Right cardiac atrium (tissue), 5 donors: ENCODE measurements around the gene ZNF576. TPM values are rescaled to one million over a fixed set of nuclear protein-coding genes. Genes with fewer than 3 reads are reported as not detected.
A peak's percentile ranks its signal among the peaks of the same experiment; 100 is the strongest.
"Not testable (repeated sequence)": the region's sequence is repeated elsewhere in the genome, so short reads cannot be mapped to it uniquely, and the experiment has no call there.

Source experiments
- ATAC-seq, 2 donors: fragments of 200-7000 bp; cut with Tn5 transposase; one replicate each; pipeline versions ENCODE4 v1.8.0 to v1.9.1; 2020; ENCODE audit warnings: moderate library complexity in 2 of 2, mild to moderate bottlenecking in 1 of 2
- DNase-seq, 3 donors: peaks; one replicate each; pipeline ENCODE4 v3.0.0-alpha.2; 2020
- H3K27ac ChIP-seq: one replicate; pipeline ENCODE4 v1.5.1; 2013; ENCODE audit warnings: mild to moderate bottlenecking, low read length, control low read depth, moderate library complexity
- H3K27me3 ChIP-seq: one replicate; pipeline ENCODE4 v1.6.1; 2013; ENCODE audit not compliant: control insufficient read depth, insufficient read depth
- H3K4me1 ChIP-seq: one replicate; pipeline ENCODE4 v1.6.1; 2013; ENCODE audit warnings: low read length; ENCODE audit not compliant: control insufficient read depth, insufficient read depth
- H3K4me3 ChIP-seq: one replicate; pipeline ENCODE4 v1.5.1; 2013; ENCODE audit warnings: low read length, control low read depth
- H3K9me3 ChIP-seq: one replicate; pipeline ENCODE4 v1.6.1; 2013; ENCODE audit warnings: low read length; ENCODE audit not compliant: control insufficient read depth
- WGBS: extraction: QIAGEN DNeasy Blood & Tissue Kit; methylation state at CpG from one replicate; pipeline ENCODE4 v1.1.7; 2013; 5-methylcytosine and 5-hydroxymethylcytosine counted together
- intact Hi-C, 4 donors: fragments of 100-400 bp; cut with DNase I; formaldehyde crosslinking; loops; one replicate each; pipeline versions ENCODE4 v1.11.0 to v1.14.0; 2022 to 2023
- polyA plus RNA-seq: library from polyadenylated mRNA; stranded (reverse); fragments of 200-250 nt; gene quantifications from one replicate; pipeline ENCODE4 v1.2.3, GENCODE V29; 2013
- total RNA-seq, 4 donors: library from RNA; stranded (reverse); fragmentation: NEBNext Ultra II Directional; extraction: Animal tissue kit (Norgen Biotek cat#: 25700); gene quantifications; one replicate each; pipeline ENCODE4 v1.2.1, GENCODE V29; 2021
- donor health status: healthy with polysubstance abuse.
- donor health status: DM: no; HTN: yes; CAD: no.
- donor health status: DM: no; HTN: no; CAD: no.
- donor health status: DM: no; HTN: yes; CAD: no; lungs with severe emphysema.
- donor health status: DM: yes; HTN: yes; CAD: no.

Gene ZNF576
- total and polyA plus RNA-seq, 5 donors, result 11.5 to 15.4 (median 12.4) TPM

DNA sequence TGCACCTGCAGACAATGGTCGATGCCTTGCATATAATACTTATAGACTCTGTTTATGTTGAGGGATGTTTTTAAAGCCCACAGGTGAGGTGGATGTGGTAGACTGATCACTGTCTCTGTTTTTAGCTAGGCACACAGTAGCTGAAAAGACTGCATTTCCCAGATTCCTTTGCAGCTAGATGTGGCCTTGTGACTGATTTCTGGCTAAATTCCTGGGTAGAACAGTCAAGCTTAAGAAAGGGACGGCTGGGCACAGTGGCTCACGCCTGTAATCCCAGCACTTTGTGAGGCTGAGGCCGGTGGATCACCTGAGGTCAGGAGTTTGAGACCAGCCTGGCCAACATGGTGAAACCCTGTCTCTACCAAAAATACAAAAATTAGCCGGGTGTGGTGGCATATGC is 3.9 kb downstream of the ZNF576 start:
- WGBS, result 68% methylated on average over 5 of the region's 5 CpGs
- DNase-seq, H3K27me3 ChIP-seq, H3K9me3 ChIP-seq, H3K27ac ChIP-seq, H3K4me3 ChIP-seq, intact Hi-C loops, ATAC-seq, H3K4me1 ChIP-seq: not testable (repeated sequence)

DNA sequence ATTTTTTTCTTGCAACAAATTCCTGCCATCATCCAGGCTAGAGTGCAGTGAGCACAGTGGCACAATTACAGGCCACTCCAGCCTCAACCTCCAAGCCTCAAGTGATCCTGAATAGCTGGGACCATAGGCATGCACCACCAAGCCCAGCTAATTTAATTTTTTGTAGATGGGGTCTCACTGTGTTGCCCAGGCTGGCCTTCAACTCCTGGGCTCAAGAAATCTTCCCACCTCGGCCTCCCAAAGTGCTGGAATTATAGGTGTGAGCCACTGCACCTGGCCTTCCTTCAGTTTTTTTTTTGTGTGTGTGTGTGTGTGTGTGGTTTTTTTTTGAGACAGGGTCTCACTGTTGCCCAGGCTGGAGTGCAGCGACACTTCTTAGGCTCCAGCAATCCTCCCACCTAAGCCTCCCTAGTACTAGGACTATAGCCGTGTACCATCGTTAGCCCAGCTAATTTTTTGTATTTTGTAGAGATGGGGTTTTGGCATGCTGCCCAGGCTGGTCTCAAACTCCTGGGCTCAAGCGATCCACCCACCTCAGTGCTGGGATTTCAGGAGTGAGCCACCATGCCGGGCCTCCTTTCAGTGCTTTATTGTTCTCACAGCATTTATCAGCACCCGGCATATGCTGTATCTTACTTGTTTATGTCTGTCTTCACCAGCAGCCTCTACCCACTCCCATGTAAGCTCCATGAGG is 9.6 kb downstream of the ZNF576 start:
- no peak overlapping the region for H3K27ac ChIP-seq
- ATAC-seq (no peak), DNase-seq (no peak)

GRCh38 chr19:43606569-43607229 is 10.3 kb downstream of the ZNF576 start:
- no peak overlapping the region for H3K27ac ChIP-seq
- intact Hi-C loops, result no loop called here
- no peaks in the 10 kb centered on the region for H3K9me3 ChIP-seq
- DNase-seq (no peak), ATAC-seq (no peak)
- H3K4me1 ChIP-seq, result no peaks in the 10 kb centered on the region
- no peak overlapping the region for H3K4me3 ChIP-seq
- WGBS, result 87% methylated on average over 7 of the region's 7 CpGs
- H3K27me3 ChIP-seq, result no peaks in the 10 kb centered on the region

More for the DNA sequence above, 9.6 kb downstream of the ZNF576 start:
- intact Hi-C loops, result no loop called here
- H3K4me1 ChIP-seq, result no peaks in the 10 kb centered on the region
- 69% methylated on average over 7 of the region's 7 CpGs for WGBS
- H3K9me3 ChIP-seq, result no peaks in the 10 kb centered on the region
- no peaks in the 10 kb centered on the region for H3K27me3 ChIP-seq
- H3K4me3 ChIP-seq, result no peak overlapping the region

DNA sequence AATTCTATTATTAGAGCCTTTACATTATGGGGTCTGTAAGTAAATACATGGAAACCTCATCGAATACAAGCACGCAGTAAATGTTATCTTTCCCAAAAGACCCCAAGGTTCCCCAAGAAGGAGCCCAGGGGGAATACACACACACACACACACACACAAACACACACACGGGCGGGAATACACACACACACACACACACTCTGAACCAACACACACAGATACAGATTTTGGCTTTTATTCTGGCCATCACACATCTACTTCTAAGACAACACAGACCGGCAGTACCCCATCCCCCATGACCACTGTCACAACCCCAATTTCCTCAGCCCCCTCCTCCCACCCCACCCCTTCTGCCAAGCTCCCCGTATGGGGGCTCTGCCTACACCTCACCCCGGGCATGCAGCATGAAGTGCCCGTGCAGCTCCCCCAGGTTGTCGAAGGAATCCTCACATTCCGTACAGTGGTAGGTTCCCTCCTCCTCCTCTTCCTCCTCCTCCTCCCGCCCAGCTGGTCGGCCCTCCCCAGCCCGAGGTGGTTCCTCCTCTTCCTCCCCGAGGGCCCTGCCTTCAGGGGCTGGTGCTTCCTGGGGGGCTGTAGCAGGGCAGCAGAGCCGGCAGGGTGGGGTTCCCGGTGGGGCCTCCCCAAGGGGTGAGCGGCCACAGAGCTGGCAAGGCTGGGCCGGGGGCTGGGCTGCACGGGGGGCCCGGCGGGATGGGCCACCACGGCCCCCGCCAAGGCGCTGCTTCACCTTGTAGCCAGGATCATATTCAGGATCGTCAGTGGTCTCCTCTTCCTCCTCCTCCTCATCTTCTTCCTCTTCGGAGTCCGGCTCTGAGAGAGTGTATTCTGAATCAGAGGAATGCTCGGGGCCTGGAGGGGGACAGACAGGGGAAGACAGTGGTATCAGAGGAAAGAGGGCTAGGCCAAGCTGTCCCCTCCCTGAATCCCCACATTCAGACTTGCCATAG is 11.1 kb downstream of the ZNF576 start:
- intact Hi-C loops, result no loop called here
- no peaks in the 10 kb centered on the region for H3K4me1 ChIP-seq
- no peak for DNase-seq
- ATAC-seq, result peak in 1 of 2 donors; percentile 13
- no peaks in the 10 kb centered on the region for H3K27me3 ChIP-seq
- 69% methylated on average over 28 of the region's 28 CpGs for WGBS
- H3K27ac ChIP-seq, result no peak overlapping the region
- no peak overlapping the region for H3K4me3 ChIP-seq
- H3K9me3 ChIP-seq, result no peaks in the 10 kb centered on the region

DNA sequence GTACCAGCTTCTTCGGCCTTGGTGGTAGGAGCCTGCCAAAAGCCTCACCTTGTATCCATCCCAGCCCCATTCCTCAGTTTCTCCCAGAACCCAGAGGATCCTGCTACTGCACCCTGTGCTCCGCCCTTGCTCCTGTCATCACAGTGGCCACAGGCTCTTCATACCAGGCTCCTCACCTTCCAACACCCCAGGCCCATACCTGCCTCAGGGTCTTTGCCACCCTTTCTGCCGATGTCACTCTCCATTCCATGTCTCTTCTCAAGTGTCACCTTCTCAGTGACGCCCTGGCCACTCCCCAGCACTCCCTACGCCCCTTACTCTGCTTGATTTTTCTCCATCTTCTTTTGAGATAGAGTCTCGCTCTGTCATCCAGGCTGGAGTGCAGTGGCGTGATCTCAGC is 13.5 kb downstream of the ZNF576 start:
- H3K4me3 ChIP-seq, result no peak overlapping the region
- H3K27ac ChIP-seq, result no peak overlapping the region
- no peaks in the 10 kb centered on the region for H3K9me3 ChIP-seq
- no peak for ATAC-seq
- intact Hi-C loops, result no loop called here
- 82% methylated on average over 7 of the region's 7 CpGs for WGBS
- H3K27me3 ChIP-seq, result no peaks in the 10 kb centered on the region
- H3K4me1 ChIP-seq, result no peaks in the 10 kb centered on the region
- no peak for DNase-seq

DNA sequence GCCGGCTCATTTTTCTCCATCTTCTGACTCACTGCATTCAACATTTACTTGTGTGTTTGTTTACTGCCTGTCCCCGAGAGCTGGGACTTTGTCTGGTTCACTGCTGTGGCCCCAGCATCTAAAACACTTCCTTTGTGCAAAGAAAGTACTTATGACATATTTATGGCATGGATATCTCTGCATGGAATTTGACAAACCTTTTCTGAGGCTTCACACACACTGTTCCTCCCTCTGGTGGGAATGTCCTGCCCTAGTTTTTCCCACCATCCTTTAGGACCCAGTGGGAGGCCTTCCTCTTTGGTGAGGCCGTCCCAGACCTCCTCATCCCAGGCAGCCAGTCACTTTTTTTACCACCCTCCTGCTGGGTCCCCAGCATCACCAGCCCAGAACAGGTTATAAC is 14.1 kb downstream of the ZNF576 start:
- ATAC-seq (no peak), DNase-seq (no peak)
- intact Hi-C loops, result no loop called here
- Histone ChIP-seq H3K4me1 (no peaks in the 10 kb centered on the region), H3K4me3 (no peak overlapping the region), H3K27ac (no peak overlapping the region), H3K9me3 (no peaks in the 10 kb centered on the region), H3K27me3 (no peaks in the 10 kb centered on the region)
- WGBS, result 65% methylated on average over 3 of the region's 3 CpGs

DNA sequence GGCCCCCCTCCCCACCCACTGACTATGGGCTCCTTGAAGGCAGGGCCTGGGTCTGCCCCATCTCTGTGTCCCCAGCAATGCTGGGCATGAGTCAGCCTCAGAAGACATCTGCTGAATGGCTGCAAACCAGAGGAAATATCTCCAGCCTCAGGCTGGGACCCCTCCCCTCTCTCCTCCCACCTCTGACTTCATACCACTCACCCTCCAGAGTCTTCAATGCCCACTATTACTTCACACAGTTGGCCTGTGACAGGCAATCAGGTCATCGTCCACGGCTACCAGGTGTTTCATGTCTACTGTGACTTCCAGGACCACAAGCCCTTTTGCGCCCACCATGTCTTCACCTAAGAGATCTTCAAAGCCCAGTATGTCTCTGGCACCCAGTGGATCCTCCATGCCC is 15.4 kb downstream of the ZNF576 start, which contains the start of gene SRRM5:
SRRM5 (plus strand) TSS at position 301 of the 400 bp plus-strand sequence; CDS start at position 335, 34 bp downstream.
- Histone ChIP-seq H3K27me3 (no peaks in the 10 kb centered on the region), H3K4me3 (no peak within 1 kb of the TSS), H3K9me3 (no peaks in the 10 kb centered on the region), H3K4me1 (no peaks in the 10 kb centered on the region), H3K27ac (no peak within 1 kb of the TSS)
- intact Hi-C loops, result no loop called here
- ATAC-seq, result no peak
- 88% methylated on average over 3 of the region's 3 CpGs for WGBS
- DNase-seq, result no peak

DNA sequence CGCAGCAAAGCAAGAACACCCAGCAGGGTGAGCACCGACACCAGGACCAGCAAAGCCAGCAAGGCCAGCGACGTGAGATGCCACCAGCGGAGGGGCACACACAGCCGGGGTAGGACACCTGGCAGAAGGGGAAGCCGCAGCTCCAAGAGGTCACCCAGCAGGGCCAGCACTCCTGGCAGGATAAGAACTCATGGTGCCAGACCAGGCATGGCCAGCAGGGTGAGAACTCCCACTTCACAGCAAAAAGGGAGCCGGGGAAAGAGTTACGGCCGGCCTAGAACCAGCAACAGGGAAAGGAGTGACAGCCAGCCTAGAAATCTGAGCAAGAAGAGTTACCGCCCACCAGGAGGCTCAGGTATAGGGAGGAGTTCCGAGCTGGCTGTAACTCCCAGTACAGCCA is 16.0 kb downstream of the ZNF576 start:
- intact Hi-C loops, result no loop called here
- H3K9me3 ChIP-seq, result no peaks in the 10 kb centered on the region
- no peak overlapping the region for H3K27ac ChIP-seq
- ATAC-seq (no peak), DNase-seq (no peak)
- H3K27me3 ChIP-seq, result no peaks in the 10 kb centered on the region
- WGBS, result 94% methylated on average over 12 of the region's 12 CpGs
- H3K4me1 ChIP-seq, result no peaks in the 10 kb centered on the region
- H3K4me3 ChIP-seq, result no peak overlapping the region

DNA sequence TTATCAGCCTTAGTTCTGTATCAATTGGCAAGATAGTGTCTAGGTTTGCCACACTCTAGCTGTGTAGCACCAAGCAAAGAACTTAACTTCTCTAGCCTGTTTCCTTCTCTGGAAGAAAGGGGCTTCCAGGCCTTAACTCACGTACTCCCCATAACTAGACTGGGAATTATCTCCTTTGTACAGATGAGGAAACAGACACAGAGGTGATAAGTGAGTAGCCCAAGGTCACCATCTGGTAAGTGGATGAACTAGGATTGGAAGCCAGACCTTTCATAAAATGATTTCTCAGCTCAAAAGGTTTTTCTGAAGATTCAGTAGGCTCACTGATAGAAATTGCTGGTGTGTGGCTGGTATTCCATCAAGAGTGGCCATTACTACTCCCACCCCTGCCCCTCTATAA is 19.9 kb downstream of the ZNF576 start:
- intact Hi-C loops, result no loop called here
- DNase-seq (no peak), ATAC-seq (no peak)
- H3K4me1 ChIP-seq, result no peaks in the 10 kb centered on the region
- no peak overlapping the region for H3K4me3 ChIP-seq
- H3K9me3 ChIP-seq, result no peaks in the 10 kb centered on the region
- H3K27ac ChIP-seq, result no peak overlapping the region
- H3K27me3 ChIP-seq, result no peaks in the 10 kb centered on the region
- WGBS, result 70% methylated on average over 1 of the region's 1 CpG

DNA sequence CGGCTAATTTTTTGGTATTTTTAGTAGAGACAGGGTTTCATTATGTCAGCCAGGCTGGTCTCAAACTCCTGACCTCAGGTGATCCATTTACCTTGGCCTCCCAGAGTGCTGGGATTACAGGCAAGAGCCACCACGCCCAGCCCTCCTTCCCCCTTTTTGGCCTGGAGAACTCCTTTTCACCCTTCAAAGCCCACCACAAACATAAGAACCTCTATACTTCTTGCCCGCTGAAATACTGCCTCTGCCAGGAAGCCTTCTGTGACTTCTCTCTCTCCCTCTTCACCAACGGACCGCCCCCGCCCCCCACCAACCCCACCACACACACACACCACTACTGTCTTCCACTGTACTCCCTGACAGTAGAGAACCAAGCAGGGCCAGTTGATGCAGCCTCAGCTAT is 20.6 kb downstream of the ZNF576 start:
- Histone ChIP-seq H3K27me3 (no peaks in the 10 kb centered on the region), H3K9me3 (no peaks in the 10 kb centered on the region), H3K4me3 (no peak overlapping the region), H3K27ac (no peak overlapping the region), H3K4me1 (no peaks in the 10 kb centered on the region)
- DNase-seq (no peak), ATAC-seq (no peak)
- intact Hi-C loops, result no loop called here
- 87% methylated on average over 6 of the region's 6 CpGs for WGBS

DNA sequence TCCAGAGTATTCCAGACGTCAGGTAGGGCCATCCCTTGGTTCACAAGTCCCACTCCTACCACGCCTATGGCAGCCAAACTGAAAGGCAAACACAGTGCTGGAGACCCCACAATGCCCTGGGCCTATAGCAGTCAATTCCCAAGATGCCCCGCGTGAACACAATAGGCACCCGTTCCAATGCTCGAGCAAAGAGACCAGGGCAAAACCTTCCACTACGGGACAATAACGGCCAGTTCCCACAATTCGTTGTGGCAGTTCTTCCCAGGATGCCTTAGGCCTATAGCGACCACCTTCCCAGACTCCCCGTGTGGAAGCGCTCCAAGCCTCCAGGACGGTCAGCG is 22.5 kb downstream of the ZNF576 start:
- DNase-seq, result no peak
- no peaks in the 10 kb centered on the region for H3K27me3 ChIP-seq
- no peaks in the 10 kb centered on the region for H3K4me1 ChIP-seq
- H3K9me3 ChIP-seq, result no peaks in the 10 kb centered on the region
- peak overlapping the region; percentile 51 for H3K4me3 ChIP-seq
- ATAC-seq, result peak; percentile 3 to 39
- peak overlapping the region; percentile 69 for H3K27ac ChIP-seq
- intact Hi-C loops, result no loop called here
- WGBS, result under 1% methylated on average over 14 of the region's 14 CpGs
